ENCODE measurements around the gene FBXO42. TPM values are rescaled to one million over a fixed set of nuclear protein-coding genes. Genes with fewer than 3 reads are reported as not detected.
"Not testable (repeated sequence)": the region's sequence is repeated elsewhere in the genome, so short reads cannot be mapped to it uniquely, and the experiment has no call there.

The FBXO42 gene
- total and polyA plus RNA-seq, 2 donors (not counting 1 experiment from before 2014, with no cell fraction given): 10.4 to 13.5 TPM

- no peak for DNase-seq (ENCODE audit: low read depth in 2 of 2)
- Histone ChIP-seq H2AFZ (ENCODE audit: low read length) (no peak overlapping the region), H3K9ac (ENCODE audit: insufficient read depth, low read length) (no peak overlapping the region), H3K4me2 (ENCODE audit: extremely low read depth, insufficient read depth, low read length) (no peak overlapping the region), H3K4me1 (ENCODE audit: control insufficient read depth, extremely low read depth, insufficient read depth, low read length) (peaks cover 2% of the 10 kb centered on the region), H4K20me1 (ENCODE audit: control insufficient read depth, extremely low read depth, insufficient read depth, low read length) (no peaks in the 10 kb centered on the region), H3K79me2 (ENCODE audit: control insufficient read depth, insufficient read depth, low read length) (no peaks in the 10 kb centered on the region), H3K4me3 (replicated peaks in 1 of 4; ENCODE audit: control extremely low read depth in 1 of 4, insufficient read depth in 1 of 4, low read depth in 3 of 4, low read length in 4 of 4) (no peak overlapping the region), H3K36me3 (ENCODE audit: control insufficient read depth, insufficient read depth, low read length) (no peaks in the 10 kb centered on the region), H3K27ac (ENCODE audit: insufficient read depth, low read length) (no peak overlapping the region), H3K27me3 (ENCODE audit: control insufficient read depth, insufficient read depth, low read length) (no peaks in the 10 kb centered on the region), H3K9me3 (ENCODE audit: control insufficient read depth, insufficient read depth, low read depth, low read length) (no peaks in the 10 kb centered on the region)
- TF ChIP-seq, protein P1, sequence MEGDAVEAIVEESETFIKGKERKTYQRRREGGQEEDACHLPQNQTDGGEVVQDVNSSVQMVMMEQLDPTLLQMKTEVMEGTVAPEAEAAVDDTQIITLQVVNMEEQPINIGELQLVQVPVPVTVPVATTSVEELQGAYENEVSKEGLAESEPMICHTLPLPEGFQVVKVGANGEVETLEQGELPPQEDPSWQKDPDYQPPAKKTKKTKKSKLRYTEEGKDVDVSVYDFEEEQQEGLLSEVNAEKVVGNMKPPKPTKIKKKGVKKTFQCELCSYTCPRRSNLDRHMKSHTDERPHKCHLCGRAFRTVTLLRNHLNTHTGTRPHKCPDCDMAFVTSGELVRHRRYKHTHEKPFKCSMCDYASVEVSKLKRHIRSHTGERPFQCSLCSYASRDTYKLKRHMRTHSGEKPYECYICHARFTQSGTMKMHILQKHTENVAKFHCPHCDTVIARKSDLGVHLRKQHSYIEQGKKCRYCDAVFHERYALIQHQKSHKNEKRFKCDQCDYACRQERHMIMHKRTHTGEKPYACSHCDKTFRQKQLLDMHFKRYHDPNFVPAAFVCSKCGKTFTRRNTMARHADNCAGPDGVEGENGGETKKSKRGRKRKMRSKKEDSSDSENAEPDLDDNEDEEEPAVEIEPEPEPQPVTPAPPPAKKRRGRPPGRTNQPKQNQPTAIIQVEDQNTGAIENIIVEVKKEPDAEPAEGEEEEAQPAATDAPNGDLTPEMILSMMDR (conservative IDR thresholded peaks at IDR 0.05 in 1 of 2, IDR thresholded peaks at IDR 0.05 in 1 of 2; ENCODE audit: low read depth in 1 of 2, low read length in 2 of 2): no peak
- no peak for TF ChIP-seq EZH2 (IDR thresholded peaks at IDR 0.05; ENCODE audit: low read length, missing control alignments)
Measured at GRCh38 chr1:16258591-16259135, 93.6 kb downstream of the FBXO42 start.

DNA sequence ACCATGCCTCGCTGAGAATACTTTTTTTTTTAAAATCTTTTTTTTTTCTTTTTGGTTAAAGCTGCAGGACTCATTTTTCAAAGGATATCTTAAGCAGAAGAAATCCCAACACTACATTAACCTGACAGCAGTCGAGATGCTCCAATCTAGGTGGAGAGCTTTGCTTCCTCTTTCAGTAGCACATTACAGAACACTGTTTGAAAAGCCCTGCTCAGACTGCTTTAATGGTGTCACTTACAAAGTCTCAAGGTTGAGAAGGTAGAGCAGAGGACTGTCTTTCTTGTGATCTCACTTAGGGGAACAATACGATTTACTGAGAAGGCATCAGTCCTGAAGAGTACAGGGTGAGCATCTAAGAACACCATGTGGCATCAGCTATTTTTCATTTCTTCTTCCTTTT lies 94.3 kb downstream of the FBXO42 start:
- no peak for DNase-seq (ENCODE audit: low read depth in 2 of 2)
- Histone ChIP-seq H3K79me2 (ENCODE audit: control insufficient read depth, insufficient read depth, low read length) (no peaks in the 10 kb centered on the region), H3K27me3 (ENCODE audit: control insufficient read depth, insufficient read depth, low read length) (no peaks in the 10 kb centered on the region), H4K20me1 (ENCODE audit: control insufficient read depth, extremely low read depth, insufficient read depth, low read length) (no peaks in the 10 kb centered on the region), H3K4me1 (ENCODE audit: control insufficient read depth, extremely low read depth, insufficient read depth, low read length) (peaks cover 2% of the 10 kb centered on the region), H3K4me3 (replicated peaks in 1 of 4; ENCODE audit: control extremely low read depth in 1 of 4, insufficient read depth in 1 of 4, low read depth in 3 of 4, low read length in 4 of 4) (no peak overlapping the region), H3K9ac (ENCODE audit: insufficient read depth, low read length) (no peak overlapping the region), H3K27ac (ENCODE audit: insufficient read depth, low read length) (no peak overlapping the region), H3K36me3 (ENCODE audit: control insufficient read depth, insufficient read depth, low read length) (peaks cover 2% of the 10 kb centered on the region), H2AFZ (ENCODE audit: low read length) (no peak overlapping the region), H3K9me3 (ENCODE audit: control insufficient read depth, insufficient read depth, low read depth, low read length) (no peaks in the 10 kb centered on the region), H3K4me2 (ENCODE audit: extremely low read depth, insufficient read depth, low read length) (no peak overlapping the region)
- TF ChIP-seq EZH2 (IDR thresholded peaks at IDR 0.05; ENCODE audit: low read length, missing control alignments): no peak
- TF ChIP-seq, protein P1 (conservative IDR thresholded peaks at IDR 0.05 in 1 of 2, IDR thresholded peaks at IDR 0.05 in 1 of 2; ENCODE audit: low read depth in 1 of 2, low read length in 2 of 2): no peak

DNA sequence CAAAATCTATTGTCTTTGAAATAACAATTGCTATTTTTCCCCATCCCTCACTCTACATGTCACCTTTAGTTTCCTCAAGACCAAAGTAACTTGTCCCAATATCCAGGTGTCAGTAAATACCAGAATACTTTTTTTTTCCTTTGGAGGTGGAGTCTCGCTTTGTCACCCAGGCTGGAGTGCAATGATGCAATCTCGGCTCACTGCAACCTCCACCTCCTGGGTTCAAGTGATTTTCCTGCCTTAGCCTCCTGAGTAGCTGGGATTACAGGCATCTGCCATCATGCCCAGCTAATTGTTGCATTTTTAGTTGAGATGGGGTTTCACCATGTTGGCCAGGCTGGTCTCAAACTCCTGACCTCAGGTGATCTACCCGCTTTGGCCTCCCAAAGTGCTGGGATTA lies 94.7 kb downstream of the FBXO42 start:
- not testable (repeated sequence) for H3K4me3 ChIP-seq (replicated peaks in 1 of 4; ENCODE audit: control extremely low read depth in 1 of 4, insufficient read depth in 1 of 4, low read depth in 3 of 4, low read length in 4 of 4); H3K4me1 ChIP-seq (ENCODE audit: control insufficient read depth, extremely low read depth, insufficient read depth, low read length); H3K9ac ChIP-seq (ENCODE audit: insufficient read depth, low read length); H3K27me3 ChIP-seq (ENCODE audit: control insufficient read depth, insufficient read depth, low read length); H3K79me2 ChIP-seq (ENCODE audit: control insufficient read depth, insufficient read depth, low read length); H2AFZ ChIP-seq (ENCODE audit: low read length); H3K4me2 ChIP-seq (ENCODE audit: extremely low read depth, insufficient read depth, low read length); H3K9me3 ChIP-seq (ENCODE audit: control insufficient read depth, insufficient read depth, low read depth, low read length); H3K27ac ChIP-seq (ENCODE audit: insufficient read depth, low read length); H3K36me3 ChIP-seq (ENCODE audit: control insufficient read depth, insufficient read depth, low read length); DNase-seq (ENCODE audit: low read depth in 2 of 2); H4K20me1 ChIP-seq (ENCODE audit: control insufficient read depth, extremely low read depth, insufficient read depth, low read length)
